Neutrophil (primary cell): ENCODE measurements around the gene CD151.

ENCODE experiments used
- H3K27ac ChIP-seq: fragments of 200-600 bp; sonication (generic); 2 replicates; pipeline ENCODE4 v1.5.1; 2016; ENCODE audit warnings: mild to moderate bottlenecking, moderate library complexity
- H3K27me3 ChIP-seq: fragments of 200-600 bp; sonication (generic); 2 replicates; pipeline ENCODE4 v1.6.0; 2016; ENCODE audit warnings: mild to moderate bottlenecking
- H3K36me3 ChIP-seq: fragments of 200-600 bp; sonication (generic); 2 replicates; pipeline ENCODE4 v1.5.1; 2017
- H3K4me1 ChIP-seq, 2 experiments: fragments of 200-600 bp in 1 of 2; sonication (generic) in 1 of 2; 1 replicate in 1 of 2; 2 replicates in 1 of 2; pipeline versions ENCODE4 v1.5.1 to v1.6.1; 2013 to 2016; ENCODE audit warnings: low read depth in 1 of 2, low read length in 1 of 2, mild to moderate bottlenecking in 1 of 2, moderate library complexity in 1 of 2; ENCODE audit not compliant: control insufficient read depth in 1 of 2, insufficient read depth in 1 of 2
- H3K4me3 ChIP-seq, 2 experiments: fragments of 200-600 bp in 1 of 2; sonication (generic) in 1 of 2; 1 replicate in 1 of 2; 2 replicates in 1 of 2; pipeline ENCODE4 v1.5.1; 2013 to 2016; ENCODE audit warnings: low read depth in 1 of 2, low read length in 1 of 2, mild to moderate bottlenecking in 1 of 2, moderate library complexity in 1 of 2
- H3K9me3 ChIP-seq: fragments of 200-600 bp; sonication (generic); 2 replicates; pipeline ENCODE4 v1.5.1; 2016
- CTCF ChIP-seq: fragments of 200-600 bp; sonication (generic); IDR thresholded peaks from 2 replicates; pipeline ENCODE4 v1.5.1; 2016; ENCODE audit warnings: antibody characterized with exemption

Gene CD151

GRCh38 chr11:883527-883926 lies 50.8 kb downstream of the CD151 start:
- Histone ChIP-seq H3K36me3 (peaks cover 20% of the 10 kb centered on the region), H3K4me1 (no peaks in the 10 kb centered on the region), H3K4me3 (no peak overlapping the region), H3K27ac (no peak overlapping the region), H3K27me3 (no peaks in the 10 kb centered on the region), H3K9me3 (no peaks in the 10 kb centered on the region)
- no peak for TF ChIP-seq CTCF

DNA sequence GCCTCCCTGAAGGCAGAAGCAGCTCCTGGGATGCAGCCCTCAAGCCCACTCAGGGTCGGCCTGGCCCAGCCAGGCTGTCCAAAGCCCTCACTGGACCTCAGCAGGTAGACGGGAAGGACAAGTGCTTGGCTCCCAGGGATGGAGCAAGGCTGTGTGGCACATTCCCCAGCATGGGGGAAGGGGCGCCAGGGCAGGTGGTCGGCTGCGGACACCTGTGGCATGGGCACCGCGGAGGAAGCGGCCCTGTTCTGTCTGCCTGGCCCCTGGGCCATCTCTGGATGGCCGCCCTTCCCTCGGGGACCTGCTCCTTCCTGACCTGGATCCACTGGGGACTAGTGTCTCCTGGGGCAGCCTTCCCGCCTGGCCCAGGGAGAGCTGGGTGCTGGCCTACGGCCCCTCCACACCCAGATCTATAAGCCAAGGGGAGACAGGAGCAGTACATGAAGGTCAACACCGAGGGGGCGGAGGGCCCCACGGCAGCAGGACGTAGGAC lies 51.9 kb downstream of the CD151 start:
- Histone ChIP-seq H3K27me3 (no peaks in the 10 kb centered on the region), H3K27ac (no peak overlapping the region), H3K4me3 (no peak overlapping the region), H3K4me1 (no peaks in the 10 kb centered on the region), H3K9me3 (no peaks in the 10 kb centered on the region), H3K36me3 (peaks cover 18% of the 10 kb centered on the region)
- no peak for TF ChIP-seq CTCF

- Histone ChIP-seq H3K9me3 (no peaks in the 10 kb centered on the region), H3K4me1 (no peaks in the 10 kb centered on the region), H3K27me3 (no peaks in the 10 kb centered on the region), H3K27ac (no peak overlapping the region), H3K4me3 (no peak overlapping the region), H3K36me3 (peaks cover 9% of the 10 kb centered on the region)
- TF ChIP-seq CTCF: no peak
Observed at GRCh38 chr11:886568-886967, 53.8 kb downstream of the CD151 start.

DNA sequence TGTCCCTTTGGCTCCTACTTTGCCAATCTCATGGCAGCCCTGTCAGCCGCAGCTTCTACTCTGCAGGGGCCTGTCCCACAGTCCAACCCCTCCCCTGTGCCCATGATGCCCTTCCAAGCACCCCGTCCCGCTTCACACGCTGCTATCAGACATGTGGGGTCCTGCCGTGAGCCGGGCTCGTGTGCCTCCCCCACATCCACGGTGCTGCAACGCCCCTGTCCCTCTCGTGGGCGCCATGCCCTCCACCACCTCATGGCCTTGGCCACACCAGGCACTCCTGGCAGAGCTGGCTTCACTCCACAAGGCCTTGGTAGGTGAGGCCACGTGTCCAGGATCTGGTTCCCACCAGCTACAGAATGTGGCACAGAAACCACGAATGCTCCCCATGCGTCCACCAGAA lies 54.8 kb downstream of the CD151 start:
- no peak overlapping the region for H3K27ac ChIP-seq
- H3K4me1 ChIP-seq: no peaks in the 10 kb centered on the region
- no peak overlapping the region for H3K4me3 ChIP-seq
- H3K27me3 ChIP-seq: no peaks in the 10 kb centered on the region
- TF ChIP-seq CTCF: no peak
- peaks cover 9% of the 10 kb centered on the region for H3K36me3 ChIP-seq
- H3K9me3 ChIP-seq: no peaks in the 10 kb centered on the region
